HL-60 (cell line): ENCODE measurements around the gene TRIM74.
"Not testable (repeated sequence)": the region's sequence is repeated elsewhere in the genome, so short reads cannot be mapped to it uniquely, and the experiment has no call there.

Source experiments
- DNase-seq, 2 experiments: peaks; one replicate each; pipeline ENCODE4 v3.0.0-alpha.2; 2010 to 2020; ENCODE audit warnings: low read depth in 1 of 2, low spot score in 1 of 2
- H3K27ac ChIP-seq: fragments of 250-450 bp; sonication (Bioruptor Pico); replicated peaks from 2 replicates; pipeline ENCODE4 v1.5.1; 2020; ENCODE audit warnings: mild to moderate bottlenecking, moderate library complexity
- H3K27me3 ChIP-seq: fragments of 250-450 bp; sonication (Bioruptor Pico); 2 replicates; pipeline ENCODE4 v1.5.1; 2021; ENCODE audit warnings: mild to moderate bottlenecking, moderate library complexity; ENCODE audit not compliant: insufficient read depth, poor library complexity, severe bottlenecking
- H3K4me3 ChIP-seq: replicated peaks from 2 replicates; pipeline ENCODE4 v1.5.1; 2011; ENCODE audit warnings: mild to moderate bottlenecking, control low read depth, low read length; ENCODE audit not compliant: insufficient read depth
- TF ChIP-seq, protein P1 (sequence below): IDR thresholded peaks from one replicate; pipeline ENCODE4 v1.5.1; 2011; ENCODE audit warnings: low read length, control low read depth, inconsistent platforms; ENCODE audit not compliant: insufficient read depth

Gene TRIM74

DNA sequence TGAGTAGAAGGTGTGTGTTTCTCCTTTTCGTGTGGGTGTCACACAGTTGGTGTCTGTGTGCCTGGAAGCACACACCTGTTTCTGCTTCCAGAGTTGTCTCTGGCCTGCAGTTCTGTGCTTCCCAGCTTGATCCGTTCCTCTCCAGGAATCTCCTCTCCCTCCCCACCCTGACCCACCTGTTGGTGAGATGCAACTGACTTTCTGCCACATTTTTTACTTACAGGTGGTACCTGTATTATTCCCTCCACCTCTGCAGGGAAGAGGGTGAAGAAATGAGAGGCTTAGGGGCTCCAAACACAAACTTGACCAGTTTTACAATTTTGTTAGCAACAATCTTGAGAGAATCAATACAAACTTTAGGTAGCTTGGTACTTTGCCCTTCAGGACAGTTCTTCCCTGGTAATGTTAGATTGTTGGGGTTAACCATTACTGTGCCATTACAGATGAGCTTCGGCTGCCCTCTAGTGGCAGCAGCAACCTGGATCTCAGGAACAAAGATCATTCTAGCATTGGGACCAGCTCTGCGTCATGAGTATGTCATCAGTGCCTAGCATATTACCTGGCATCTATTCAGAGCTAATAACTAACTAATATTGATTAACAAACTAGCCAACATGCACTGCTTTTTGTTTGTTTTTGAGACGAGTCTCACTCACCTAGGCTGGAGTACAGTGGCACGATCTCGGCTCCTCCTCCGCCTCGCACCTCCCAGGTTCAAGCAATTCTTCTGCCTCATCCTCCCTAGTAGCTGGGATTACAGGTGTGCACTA, 54.3 kb downstream of the TRIM74 start:
- DNase-seq, result peak in 1 of 2 experiments; percentile 71
- TF ChIP-seq, protein P1, sequence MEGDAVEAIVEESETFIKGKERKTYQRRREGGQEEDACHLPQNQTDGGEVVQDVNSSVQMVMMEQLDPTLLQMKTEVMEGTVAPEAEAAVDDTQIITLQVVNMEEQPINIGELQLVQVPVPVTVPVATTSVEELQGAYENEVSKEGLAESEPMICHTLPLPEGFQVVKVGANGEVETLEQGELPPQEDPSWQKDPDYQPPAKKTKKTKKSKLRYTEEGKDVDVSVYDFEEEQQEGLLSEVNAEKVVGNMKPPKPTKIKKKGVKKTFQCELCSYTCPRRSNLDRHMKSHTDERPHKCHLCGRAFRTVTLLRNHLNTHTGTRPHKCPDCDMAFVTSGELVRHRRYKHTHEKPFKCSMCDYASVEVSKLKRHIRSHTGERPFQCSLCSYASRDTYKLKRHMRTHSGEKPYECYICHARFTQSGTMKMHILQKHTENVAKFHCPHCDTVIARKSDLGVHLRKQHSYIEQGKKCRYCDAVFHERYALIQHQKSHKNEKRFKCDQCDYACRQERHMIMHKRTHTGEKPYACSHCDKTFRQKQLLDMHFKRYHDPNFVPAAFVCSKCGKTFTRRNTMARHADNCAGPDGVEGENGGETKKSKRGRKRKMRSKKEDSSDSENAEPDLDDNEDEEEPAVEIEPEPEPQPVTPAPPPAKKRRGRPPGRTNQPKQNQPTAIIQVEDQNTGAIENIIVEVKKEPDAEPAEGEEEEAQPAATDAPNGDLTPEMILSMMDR, result peak; percentile 29
- H3K4me3 ChIP-seq, H3K27me3 ChIP-seq, H3K27ac ChIP-seq: not testable (repeated sequence)

- H3K4me3 ChIP-seq, H3K27me3 ChIP-seq, H3K27ac ChIP-seq, DNase-seq: not testable (repeated sequence)
Observed at GRCh38 chr7:72913750-72914149, 55.5 kb downstream of the TRIM74 start.

- DNase-seq, result peak in 1 of 2 experiments; percentile 93
Observed at GRCh38 chr7:72911395-72911794, 57.9 kb downstream of the TRIM74 start.

More at GRCh38 chr7:72911395-72911794, 57.9 kb downstream of the TRIM74 start:
- not testable (repeated sequence) for H3K4me3 ChIP-seq, H3K27me3 ChIP-seq
- H3K27ac ChIP-seq, result peak overlapping the region; percentile 84
